ENCODE measurements around the gene KRT17. TPM values are rescaled to one million over a fixed set of nuclear protein-coding genes. Genes with fewer than 3 reads are reported as not detected.

The KRT17 gene
- total and polyA plus RNA-seq, 9 of the 15 experiments (the other 6 are each of a cell fraction or from before 2014, with no cell fraction given) = 0.23 to 0.25 TPM; not detected in 7

DNA sequence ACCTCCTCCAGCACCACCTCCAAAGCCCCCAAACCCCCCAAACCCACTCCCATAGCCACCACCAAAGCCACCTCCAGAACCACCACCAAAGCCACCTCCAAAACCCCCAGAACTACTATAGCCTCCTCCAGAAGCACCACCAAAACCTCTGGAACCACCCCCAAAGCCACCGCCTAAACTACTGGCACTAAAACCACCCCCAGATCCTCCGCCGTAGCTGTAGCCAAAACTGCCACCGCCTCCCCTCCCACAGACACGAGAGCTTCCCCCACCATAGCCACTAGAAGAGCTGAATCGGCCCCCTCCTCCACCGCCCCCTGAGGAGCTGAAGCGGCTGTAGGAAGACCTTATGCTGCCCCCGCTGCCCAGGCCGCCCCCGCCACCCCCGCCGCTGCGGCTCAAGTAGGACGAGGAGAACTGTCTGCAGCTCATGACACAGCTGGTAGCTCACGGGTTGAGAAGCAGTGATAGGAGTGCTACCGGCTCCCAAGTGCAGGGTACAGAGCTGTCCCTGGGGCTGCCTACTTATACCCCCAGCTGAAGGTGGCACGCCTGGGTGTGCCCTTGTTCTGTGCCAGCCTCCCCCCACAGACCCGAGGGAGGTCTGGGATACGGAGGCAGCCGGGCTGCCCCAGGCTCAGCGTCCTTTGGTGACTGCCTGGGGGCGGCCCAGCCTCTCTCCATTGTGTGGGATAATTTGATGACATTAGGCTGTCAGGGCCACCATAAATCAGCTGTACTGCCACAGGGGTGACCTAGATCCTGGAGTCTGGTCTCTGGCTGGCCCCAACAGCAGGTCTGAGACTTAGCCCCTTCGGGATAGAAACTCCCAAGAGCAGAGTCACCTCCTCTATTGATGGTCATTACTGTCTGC, 52.6 kb downstream of the KRT17 start, which contains the start of gene KRT9 (continued):
- no peak for TF ChIP-seq PBX2 (CRISPR knock-in tag; IDR thresholded peaks at IDR 0.05; ENCODE audit: low read depth)
- TF ChIP-seq PBX2 (tag; conservative IDR thresholded peaks at IDR 0.05; ENCODE audit: low read depth) = peak; percentile 54
- TF ChIP-seq MEIS2 (IDR thresholded peaks at IDR 0.05; ENCODE audit: partially characterized antibody) = peak; percentile 53
- TF ChIP-seq FOXJ3 (CRISPR knock-in tag; IDR thresholded peaks at IDR 0.05) = no peak
- TF ChIP-seq RFX1 (IDR thresholded peaks at IDR 0.05) = no peak
- TF ChIP-seq STAT5B (CRISPR knock-in tag; IDR thresholded peaks at IDR 0.05) = no peak

Other genes starting within 250 kb of the KRT17 start
Only the 7 nearest of the 22 such genes appear.
- gene KRT15, start 105.7 kb downstream of the KRT17 start, total RNA-seq (2014; rRNA removed) = 0.37 and 2.4 TPM in 2 replicates
- 0.44 and 0.89 TPM in 2 replicates for gene KRT15, start 105.7 kb downstream of the KRT17 start, total RNA-seq (2014; rRNA removed; fragmentation: Illumina TruSeq; extraction: Trizol)
- 0.29 and 0.68 TPM in 2 replicates for gene KRT15, start 105.7 kb downstream of the KRT17 start, total RNA-seq (2015; rRNA removed; fragmentation: Illumina TruSeq; extraction: Trizol)
- gene KRT15, start 105.7 kb downstream of the KRT17 start, total RNA-seq (2021) = 0.34 and 0.95 TPM in 2 replicates
- gene KRT15, start 105.7 kb downstream of the KRT17 start, polyA plus RNA-seq (2011; rRNA removed) = 2.1 and 4.4 TPM in 2 replicates
- gene KRT15, start 105.7 kb downstream of the KRT17 start, polyA plus RNA-seq (2014; fragmentation: Illumina TruSeq; extraction: Trizol) = 0.49 and 1.1 TPM in 2 replicates
- under 1 TPM; 0.28 to 0.60 TPM for gene KRT15, start 105.7 kb downstream of the KRT17 start, polyA plus RNA-seq (2014; fragmentation: Nextera tagmentation; extraction: Ambion mirVana)
- 0.56 and 2.0 TPM in 2 replicates for gene KRT15, start 105.7 kb downstream of the KRT17 start, polyA plus RNA-seq (2014; rRNA removed)
- gene KRT19, start 96.3 kb downstream of the KRT17 start, total RNA-seq (2014; rRNA removed) = 120 and 137 TPM in 2 replicates
- gene KRT19, start 96.3 kb downstream of the KRT17 start, total RNA-seq (2014; rRNA removed; fragmentation: Illumina TruSeq; extraction: Trizol) = 25.8 and 41.2 TPM in 2 replicates
- gene KRT19, start 96.3 kb downstream of the KRT17 start, total RNA-seq (2015; rRNA removed; fragmentation: Illumina TruSeq; extraction: Trizol) = 91.7 and 92.6 TPM in 2 replicates
- gene KRT19, start 96.3 kb downstream of the KRT17 start, total RNA-seq (2021) = 151 TPM in 2 replicates
- 96.3 and 121 TPM in 2 replicates for gene KRT19, start 96.3 kb downstream of the KRT17 start, polyA plus RNA-seq (2011; rRNA removed)
- 66.5 and 76.7 TPM in 2 replicates for gene KRT19, start 96.3 kb downstream of the KRT17 start, polyA plus RNA-seq (2014; fragmentation: Illumina TruSeq; extraction: Trizol)
- 10 to 100 TPM; 18.5 to 21.5 TPM for gene KRT19, start 96.3 kb downstream of the KRT17 start, polyA plus RNA-seq (2014; fragmentation: Nextera tagmentation; extraction: Ambion mirVana)
- 80.2 and 104 TPM in 2 replicates for gene KRT19, start 96.3 kb downstream of the KRT17 start, polyA plus RNA-seq (2014; rRNA removed)
- not detected in 2 replicates for gene KRT9, start 52.5 kb downstream of the KRT17 start, total RNA-seq (2014; rRNA removed)
- gene KRT9, start 52.5 kb downstream of the KRT17 start, total RNA-seq (2014; rRNA removed; fragmentation: Illumina TruSeq; extraction: Trizol) = not detected in 2 replicates
- gene KRT9, start 52.5 kb downstream of the KRT17 start, total RNA-seq (2015; rRNA removed; fragmentation: Illumina TruSeq; extraction: Trizol) = not detected in 2 replicates
- gene KRT9, start 52.5 kb downstream of the KRT17 start, total RNA-seq (2021) = not detected in 2 replicates
- gene KRT9, start 52.5 kb downstream of the KRT17 start, polyA plus RNA-seq (2011; rRNA removed) = not detected in 2 replicates
- not detected in 2 replicates for gene KRT9, start 52.5 kb downstream of the KRT17 start, polyA plus RNA-seq (2014; fragmentation: Illumina TruSeq; extraction: Trizol)
- gene KRT9, start 52.5 kb downstream of the KRT17 start, polyA plus RNA-seq (2014; fragmentation: Nextera tagmentation; extraction: Ambion mirVana) = under 1 TPM in 1 of 2 experiments, not detected in 1; 0.03 TPM
- not detected in 2 replicates for gene KRT9, start 52.5 kb downstream of the KRT17 start, polyA plus RNA-seq (2014; rRNA removed)
- gene KRT14, start 37.7 kb downstream of the KRT17 start, total RNA-seq (2014; rRNA removed) = not detected in 2 replicates
- gene KRT14, start 37.7 kb downstream of the KRT17 start, total RNA-seq (2014; rRNA removed; fragmentation: Illumina TruSeq; extraction: Trizol) = not detected in 2 replicates
- not detected in 2 replicates for gene KRT14, start 37.7 kb downstream of the KRT17 start, total RNA-seq (2015; rRNA removed; fragmentation: Illumina TruSeq; extraction: Trizol)
- gene KRT14, start 37.7 kb downstream of the KRT17 start, total RNA-seq (2021) = not detected in 2 replicates
- 0.08 and 0.22 TPM in 2 replicates for gene KRT14, start 37.7 kb downstream of the KRT17 start, polyA plus RNA-seq (2011; rRNA removed)
- gene KRT14, start 37.7 kb downstream of the KRT17 start, polyA plus RNA-seq (2014; fragmentation: Illumina TruSeq; extraction: Trizol) = not detected in 2 replicates
- not detected for gene KRT14, start 37.7 kb downstream of the KRT17 start, polyA plus RNA-seq (2014; fragmentation: Nextera tagmentation; extraction: Ambion mirVana)
- not detected in 2 replicates for gene KRT14, start 37.7 kb downstream of the KRT17 start, polyA plus RNA-seq (2014; rRNA removed)
- gene KRT16, start 11.8 kb downstream of the KRT17 start, total RNA-seq (2014; rRNA removed) = not detected in 2 replicates
- not detected in 2 replicates for gene KRT16, start 11.8 kb downstream of the KRT17 start, total RNA-seq (2014; rRNA removed; fragmentation: Illumina TruSeq; extraction: Trizol)
- not detected in 2 replicates for gene KRT16, start 11.8 kb downstream of the KRT17 start, total RNA-seq (2015; rRNA removed; fragmentation: Illumina TruSeq; extraction: Trizol)
- gene KRT16, start 11.8 kb downstream of the KRT17 start, total RNA-seq (2021) = not detected in 2 replicates
- 0.04 TPM in 1 of 2 replicates, not detected in the other for gene KRT16, start 11.8 kb downstream of the KRT17 start, polyA plus RNA-seq (2011; rRNA removed)
- not detected in 2 replicates for gene KRT16, start 11.8 kb downstream of the KRT17 start, polyA plus RNA-seq (2014; fragmentation: Illumina TruSeq; extraction: Trizol)
- gene KRT16, start 11.8 kb downstream of the KRT17 start, polyA plus RNA-seq (2014; fragmentation: Nextera tagmentation; extraction: Ambion mirVana) = not detected
- not detected in 2 replicates for gene KRT16, start 11.8 kb downstream of the KRT17 start, polyA plus RNA-seq (2014; rRNA removed)
- gene EIF1, start 64.3 kb upstream of the KRT17 start, total RNA-seq (2014; rRNA removed) = 81.3 and 85.7 TPM in 2 replicates
- gene EIF1, start 64.3 kb upstream of the KRT17 start, total RNA-seq (2014; rRNA removed; fragmentation: Illumina TruSeq; extraction: Trizol) = 95.4 and 115 TPM in 2 replicates
- 67.0 and 77.8 TPM in 2 replicates for gene EIF1, start 64.3 kb upstream of the KRT17 start, total RNA-seq (2015; rRNA removed; fragmentation: Illumina TruSeq; extraction: Trizol)
- 880 and 965 TPM in 2 replicates for gene EIF1, start 64.3 kb upstream of the KRT17 start, total RNA-seq (2021)
- 255 and 320 TPM in 2 replicates for gene EIF1, start 64.3 kb upstream of the KRT17 start, polyA plus RNA-seq (2011; rRNA removed)
- 612 and 683 TPM in 2 replicates for gene EIF1, start 64.3 kb upstream of the KRT17 start, polyA plus RNA-seq (2014; fragmentation: Illumina TruSeq; extraction: Trizol)
- 1,000 to 10,000 TPM; 1,018 to 1,204 TPM for gene EIF1, start 64.3 kb upstream of the KRT17 start, polyA plus RNA-seq (2014; fragmentation: Nextera tagmentation; extraction: Ambion mirVana)
- gene EIF1, start 64.3 kb upstream of the KRT17 start, polyA plus RNA-seq (2014; rRNA removed) = 236 and 297 TPM in 2 replicates
- gene GAST, start 87.8 kb upstream of the KRT17 start, total RNA-seq (2014; rRNA removed) = not detected in 2 replicates
- not detected in 2 replicates for gene GAST, start 87.8 kb upstream of the KRT17 start, total RNA-seq (2014; rRNA removed; fragmentation: Illumina TruSeq; extraction: Trizol)
- gene GAST, start 87.8 kb upstream of the KRT17 start, total RNA-seq (2015; rRNA removed; fragmentation: Illumina TruSeq; extraction: Trizol) = not detected in 2 replicates
- gene GAST, start 87.8 kb upstream of the KRT17 start, total RNA-seq (2021) = not detected in 2 replicates
- not detected in 2 replicates for gene GAST, start 87.8 kb upstream of the KRT17 start, polyA plus RNA-seq (2011; rRNA removed)
- gene GAST, start 87.8 kb upstream of the KRT17 start, polyA plus RNA-seq (2014; fragmentation: Illumina TruSeq; extraction: Trizol) = not detected in 2 replicates
- not detected for gene GAST, start 87.8 kb upstream of the KRT17 start, polyA plus RNA-seq (2014; fragmentation: Nextera tagmentation; extraction: Ambion mirVana)
- not detected in 2 replicates for gene GAST, start 87.8 kb upstream of the KRT17 start, polyA plus RNA-seq (2014; rRNA removed)